ENCODE data around the gene SERPINA5. TPM values are rescaled to one million over a fixed set of nuclear protein-coding genes. Genes with fewer than 3 reads are reported as not detected.
A peak's percentile ranks its signal among the peaks of the same experiment; 100 is the strongest.

The SERPINA5 gene
- total and polyA plus RNA-seq, 2 of the 8 experiments (the other 6 are each of a cell fraction or from before 2014, with no cell fraction given): 1.8 to 1.9 TPM

- TF ChIP-seq RAD21 (IDR thresholded peaks at IDR 0.05 in 1 of 2, conservative IDR thresholded peaks at IDR 0.05 in 1 of 2; ENCODE audit: low read depth in 2 of 2, low read length in 2 of 2): no peak
- TF ChIP-seq EGR1 (IDR thresholded peaks at IDR 0.05; ENCODE audit: borderline replicate concordance, low read depth, low read length): no peak
- no peak for TF ChIP-seq E2F6 (IDR thresholded peaks at IDR 0.05)
- no peak for TF ChIP-seq SIN3A (conservative IDR thresholded peaks at IDR 0.05 in 1 of 2, IDR thresholded peaks at IDR 0.05 in 1 of 2; ENCODE audit: low read depth in 1 of 2, low read length in 2 of 2)
- TF ChIP-seq MAFK (IDR thresholded peaks at IDR 0.05; ENCODE audit: low read depth, low read length): peak; percentile 48; the same call in 1 of the 2 replicates
- no peak for TF ChIP-seq PHF8 (conservative IDR thresholded peaks at IDR 0.05; ENCODE audit: low read depth, low read length)
- peak; percentile 83 for TF ChIP-seq BACH1 (IDR thresholded peaks at IDR 0.05; ENCODE audit: low read length)
- TF ChIP-seq JUND (IDR thresholded peaks at IDR 0.05; ENCODE audit: low read length): no peak
- no peak for TF ChIP-seq ASH2L (IDR thresholded peaks at IDR 0.05; ENCODE audit: low read length)
- no peak for TF ChIP-seq SP2 (IDR thresholded peaks at IDR 0.05; ENCODE audit: low read length)
- no peak for TF ChIP-seq CHD2 (IDR thresholded peaks at IDR 0.05; ENCODE audit: low read length)
- TF ChIP-seq TBP (IDR thresholded peaks at IDR 0.05; ENCODE audit: low read depth, low read length): no peak
- no peak for TF ChIP-seq CBX8 (IDR thresholded peaks at IDR 0.05; ENCODE audit: borderline replicate concordance, low read depth, low read length)
- Histone ChIP-seq H3K23me2 (ENCODE audit: low read depth, low read length) (no peaks in the 10 kb centered on the region; the same call in 1 of the 2 replicates), H2BK15ac (ENCODE audit: low read length) (no peak overlapping the region), H4K8ac (ENCODE audit: extremely low read depth, insufficient read depth, low read length) (no peak overlapping the region; the same call in 1 of the 2 replicates), H3K4me3 (ENCODE audit: extremely low read depth in 1 of 4, insufficient read depth in 2 of 4, low read depth in 3 of 4, low read length in 4 of 4) (no peak overlapping the region), H3K4me2 (ENCODE audit: insufficient read depth in 1 of 2, low read depth in 2 of 2, low read length in 2 of 2) (no peak overlapping the region), H4K91ac (replicated peaks; ENCODE audit: insufficient read length, low read length) (no peak overlapping the region), H3K27me3 (replicated peaks in 1 of 4; ENCODE audit: control insufficient read depth in 3 of 4, extremely low read depth in 1 of 4, insufficient read depth in 3 of 4, low read length in 3 of 4) (no peaks in the 10 kb centered on the region), H2BK120ac (replicated peaks; ENCODE audit: low read depth, low read length) (no peak overlapping the region), H3K36me3 (ENCODE audit: control insufficient read depth in 2 of 4, insufficient read depth in 4 of 4, low read length in 3 of 4) (no peaks in the 10 kb centered on the region), H2BK12ac (ENCODE audit: low read depth, low read length) (no peak overlapping the region), H3K27ac (ENCODE audit: low read depth, low read length) (no peak overlapping the region), H4K20me1 (replicated peaks in 1 of 2; ENCODE audit: control insufficient read depth in 1 of 2, insufficient read depth in 2 of 2, low read length in 2 of 2) (no peaks in the 10 kb centered on the region), H4K5ac (ENCODE audit: insufficient read length, low read depth, low read length) (no peak overlapping the region), H2BK5ac (ENCODE audit: low read depth, low read length) (no peak overlapping the region; the same call in 1 of the 2 replicates), H3K18ac (ENCODE audit: extremely low read depth, low read length) (peak overlapping the region; percentile 60; the same call in 1 of the 2 replicates), H3K4ac (replicated peaks; ENCODE audit: insufficient read length, low read depth, low read length) (no peak overlapping the region), H2BK20ac (ENCODE audit: low read length) (no peak overlapping the region; the same call in 1 of the 2 replicates), H2AFZ (ENCODE audit: low read length) (peak overlapping the region; percentile 30), H3K14ac (ENCODE audit: insufficient read length) (no peak overlapping the region), H3K56ac (replicated peaks; ENCODE audit: insufficient read length, low read depth, low read length) (no peak overlapping the region), H3K23ac (ENCODE audit: insufficient read length) (no peak overlapping the region), H2AK5ac (ENCODE audit: low read depth, low read length) (no peak overlapping the region), H3K79me2 (ENCODE audit: control insufficient read depth in 1 of 2, insufficient read depth in 2 of 2, low read length in 2 of 2) (no peaks in the 10 kb centered on the region), H3K79me1 (ENCODE audit: low read depth, low read length) (no peaks in the 10 kb centered on the region), H3K4me1 (replicated peaks in 1 of 4; ENCODE audit: control insufficient read depth in 3 of 4, insufficient read depth in 4 of 4, low read length in 3 of 4) (peaks cover 0 to 7% (median 4%) of the 10 kb centered on the region in 4 experiments; a peak in 5 of 7 replicates), H3K9ac (replicated peaks in 1 of 4; ENCODE audit: extremely low read depth in 1 of 4, low read depth in 3 of 4, low read length in 3 of 4) (no peak overlapping the region), H3K9me3 (ENCODE audit: insufficient read depth in 2 of 2, low read depth in 1 of 2, low read length in 1 of 2) (no peaks in the 10 kb centered on the region)
- ChIA-PET POLR2A (ENCODE audit: partially characterized antibody) (interaction anchor here (0.5 kb wide), 1 partner anchor 535 kb away, joined by 3 read pairs; no protein-coding TSS in a partner anchor), CTCF (ENCODE audit: partially characterized antibody) (no interaction called here)
- WGBS, 2 experiments (ENCODE audit: extremely low coverage in 1 of 2, insufficient coverage in 1 of 2, insufficient read length in 1 of 2, insufficient replicate concordance in 2 of 2, low coverage in 1 of 2, low lambda C conversion rate in 2 of 2, missing lambda C conversion rate in 1 of 2): 86% methylated on average over 6 of the region's 6 CpGs; no CpG with 5 or more reads in 1 of the 2 experiments
- DNase-seq (ENCODE audit: low read depth in 1 of 2, low spot score in 2 of 2) (no peak), FAIRE-seq (no peak)
Observed at GRCh38 chr14:94601884-94602391, 20.7 kb downstream of the SERPINA5 start.

Data from H1 (cell line).